Peyer's patch (tissue), 4 donors: ENCODE results near the gene OGT.
"Not testable (repeated sequence)": the region's sequence is repeated elsewhere in the genome, so short reads cannot be mapped to it uniquely, and the experiment has no call there.

ENCODE experiments used
- CTCF ChIP-seq, 6 experiments: fragments of 450-650 bp in 4 of 6; fragments of 200-600 bp in 2 of 6; sonication (generic) in 1 of 6; IDR thresholded peaks; one replicate each; pipeline ENCODE4 v1.5.1; 2017 to 2019; ENCODE audit warnings: antibody characterized with exemption in 6 of 6, mild to moderate bottlenecking in 3 of 6, moderate library complexity in 1 of 6
- POLR2A ChIP-seq, 2 donors: fragments of 450-650 bp; IDR thresholded peaks; one replicate each; pipeline ENCODE4 v1.5.1; 2017; ENCODE audit warnings: antibody characterized with exemption in 2 of 2, mild to moderate bottlenecking in 2 of 2, moderate library complexity in 2 of 2

DNA sequence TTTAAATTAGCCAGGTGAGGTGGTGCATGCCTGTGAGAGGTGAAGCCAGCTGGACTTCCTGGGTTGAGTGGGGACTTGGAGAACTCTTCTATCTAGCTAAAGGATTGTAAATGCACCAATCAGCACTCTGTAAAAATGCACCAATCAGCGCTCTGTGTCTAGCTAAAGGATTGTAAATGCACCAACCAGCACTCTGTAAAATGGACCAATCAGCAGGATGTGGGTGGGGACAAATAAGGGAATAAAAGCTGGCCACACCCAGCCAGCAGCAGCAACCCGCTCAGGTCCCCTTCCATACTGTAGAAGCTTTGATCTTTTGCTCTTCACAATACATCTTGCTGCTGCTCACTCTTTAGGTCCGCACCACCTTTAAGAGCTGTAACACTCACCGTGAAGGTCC lies 19.2 kb upstream of the OGT start:
- not testable (repeated sequence) for TF ChIP-seq CTCF, POLR2A (IDR thresholded peaks at IDR 0.05)
